Fibroblast of skin of right biceps (primary cell): Measurements from ENCODE around the gene RNF8.
"Not testable (repeated sequence)": the region's sequence is repeated elsewhere in the genome, so short reads cannot be mapped to it uniquely, and the experiment has no call there.

Experiments
- DNase-seq: peaks from one replicate; pipeline ENCODE4 v3.0.0-alpha.2; 2013

The RNF8 gene

GRCh38 chr6:37401658-37402057, 47.9 kb downstream of the RNF8 start:
- DNase-seq, result not testable (repeated sequence)

- DNase-seq, result no peak
Measured at GRCh38 chr6:37406726-37407341, 53.1 kb downstream of the RNF8 start.

GRCh38 chr6:37407948-37408347, 54.2 kb downstream of the RNF8 start:
- DNase-seq, result no peak

- no peak for DNase-seq
Measured at GRCh38 chr6:37409501-37409900, 55.7 kb downstream of the RNF8 start.

- DNase-seq, result no peak
Measured at GRCh38 chr6:37417393-37417792, 63.6 kb downstream of the RNF8 start.

GRCh38 chr6:37418722-37419121, 64.9 kb downstream of the RNF8 start:
- DNase-seq, result no peak

GRCh38 chr6:37426058-37426944, 72.5 kb downstream of the RNF8 start:
- DNase-seq, result no peak

GRCh38 chr6:37426945-37427510, 73.2 kb downstream of the RNF8 start:
- no peak for DNase-seq

- DNase-seq, result no peak
Measured at GRCh38 chr6:37429352-37429750, 75.6 kb downstream of the RNF8 start.

GRCh38 chr6:37432590-37432915, 78.8 kb downstream of the RNF8 start:
- no peak for DNase-seq

GRCh38 chr6:37432916-37433656, 79.3 kb downstream of the RNF8 start, which contains the start of gene CMTR1:
TSS of gene CMTR1 (plus strand) at chr6:37433221. CDS start at chr6:37435630, 2,409 bp downstream.
- DNase-seq, result peak; percentile 90

- DNase-seq, result peak; percentile 16
Measured at GRCh38 chr6:37433657-37434271, 80.0 kb downstream of the RNF8 start.

GRCh38 chr6:37435373-37435772, 81.6 kb downstream of the RNF8 start:
- DNase-seq, result no peak

GRCh38 chr6:37435816-37436215, 82.0 kb downstream of the RNF8 start:
- DNase-seq, result no peak

GRCh38 chr6:37438930-37439329, 85.1 kb downstream of the RNF8 start:
- DNase-seq, result no peak

GRCh38 chr6:37441651-37442050, 87.9 kb downstream of the RNF8 start:
- no peak for DNase-seq

- no peak for DNase-seq
Measured at GRCh38 chr6:37442416-37443215, 88.8 kb downstream of the RNF8 start.

GRCh38 chr6:37443216-37443542, 89.4 kb downstream of the RNF8 start:
- not testable (repeated sequence) for DNase-seq
